Endometrial microvascular endothelial cells (primary cell): ENCODE results near the gene CMTM5. TPM values are rescaled to one million over a fixed set of nuclear protein-coding genes. Genes with fewer than 3 reads are reported as not detected.
"Not testable (repeated sequence)": the region's sequence is repeated elsewhere in the genome, so short reads cannot be mapped to it uniquely, and the experiment has no call there.

Experiments used
- in situ Hi-C: cut with HindIII; loops from 2 replicates; pipeline ENCODE4 v1.10.0; 2017; ENCODE audit warnings: low sequenced_read_pairs, low pct_unique_long_range_greater_than_20kb; ENCODE audit errors: inconsistent ontology term
- total RNA-seq: library from RNA; depleted of rRNA; stranded (reverse); fragments of >200 nt; gene quantifications from one replicate; pipeline ENCODE4 v1.2.3, GENCODE V29; 2015; ENCODE audit errors: inconsistent ontology term

Gene CMTM5
- total RNA-seq, 1 donor from 2014 or later = not detected

DNA sequence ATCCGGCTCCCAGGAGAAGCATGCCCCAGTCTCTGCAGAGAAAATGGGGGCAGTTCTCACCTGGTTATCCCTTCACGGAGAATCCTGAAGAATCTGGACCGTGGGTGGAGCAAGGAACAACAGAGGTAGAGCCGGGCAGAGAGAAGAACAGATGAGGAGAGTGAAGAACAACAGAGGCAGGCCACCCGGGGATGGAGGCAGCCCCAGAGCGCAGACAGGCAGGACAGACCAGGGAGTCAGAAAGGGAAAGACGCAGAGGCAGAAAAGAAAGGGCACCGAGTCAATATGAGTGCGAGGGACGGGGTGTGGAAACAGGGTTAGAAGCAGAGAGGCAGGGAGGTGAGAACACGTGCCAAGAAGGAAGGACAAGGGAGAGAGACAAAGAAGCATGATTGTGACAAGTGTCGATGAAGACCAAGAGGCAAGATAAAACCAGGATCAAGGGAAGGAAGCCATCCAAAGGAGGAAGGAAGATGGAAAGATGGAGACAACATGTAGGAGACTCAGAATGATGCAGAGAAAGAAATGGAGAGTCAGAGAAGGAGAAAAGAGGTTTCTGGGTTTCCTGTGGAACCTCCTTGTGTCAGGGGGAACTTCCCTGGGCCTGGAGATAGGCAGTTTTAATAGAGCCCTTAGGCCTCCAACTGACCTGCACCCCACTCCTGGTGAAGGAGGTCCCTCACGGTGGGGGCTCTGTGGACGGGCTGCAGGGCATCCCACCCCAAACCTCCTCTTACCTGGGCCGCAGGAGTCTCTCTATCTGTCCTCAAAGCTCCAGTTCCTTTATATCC is 30.9 kb downstream of the CMTM5 start, which contains the start of gene MYH6:
TSS of gene MYH6 (minus strand) at position 758 of the 791 bp plus-strand sequence. CDS start 1,050 bp downstream, outside the sequence.
- in situ Hi-C loops = no loop called here

DNA sequence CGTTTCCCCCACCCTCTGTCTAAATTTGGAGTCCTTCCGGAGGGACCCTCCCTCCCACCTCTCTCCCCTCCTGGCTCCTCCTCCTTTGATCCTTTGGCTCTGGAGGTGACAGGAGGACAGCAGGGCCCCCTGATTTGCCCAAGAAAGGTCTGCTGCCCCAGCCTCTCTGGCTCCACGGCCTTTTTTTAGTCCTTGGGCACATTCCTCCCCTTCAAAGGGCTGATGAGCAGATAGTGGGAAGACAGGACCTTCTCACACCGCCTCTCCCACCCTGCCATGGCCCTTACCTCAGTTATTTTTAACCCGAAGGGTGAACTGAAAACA is 31.4 kb downstream of the CMTM5 start:
- in situ Hi-C loops = no loop called here

DNA sequence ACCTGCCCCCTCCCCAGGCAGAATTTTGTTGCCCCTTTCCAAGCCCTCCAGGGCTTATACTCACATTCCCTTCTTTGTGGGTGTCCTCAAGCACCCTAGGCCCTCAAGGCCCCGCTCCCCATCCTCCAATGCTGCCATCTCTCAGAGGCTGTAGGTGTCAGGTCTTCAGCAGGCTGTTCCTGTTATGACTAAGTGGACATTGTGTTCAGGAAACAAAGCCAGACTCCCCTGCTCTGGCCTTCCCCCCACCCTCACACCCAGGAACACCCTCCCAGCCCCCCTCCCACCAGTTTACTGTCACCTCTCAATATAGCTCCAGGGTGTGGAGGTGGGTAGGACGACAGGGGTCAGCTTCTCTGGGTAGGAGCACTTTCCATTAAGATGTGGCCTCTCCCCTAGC is 32.6 kb downstream of the CMTM5 start:
- in situ Hi-C loops = no loop called here

DNA sequence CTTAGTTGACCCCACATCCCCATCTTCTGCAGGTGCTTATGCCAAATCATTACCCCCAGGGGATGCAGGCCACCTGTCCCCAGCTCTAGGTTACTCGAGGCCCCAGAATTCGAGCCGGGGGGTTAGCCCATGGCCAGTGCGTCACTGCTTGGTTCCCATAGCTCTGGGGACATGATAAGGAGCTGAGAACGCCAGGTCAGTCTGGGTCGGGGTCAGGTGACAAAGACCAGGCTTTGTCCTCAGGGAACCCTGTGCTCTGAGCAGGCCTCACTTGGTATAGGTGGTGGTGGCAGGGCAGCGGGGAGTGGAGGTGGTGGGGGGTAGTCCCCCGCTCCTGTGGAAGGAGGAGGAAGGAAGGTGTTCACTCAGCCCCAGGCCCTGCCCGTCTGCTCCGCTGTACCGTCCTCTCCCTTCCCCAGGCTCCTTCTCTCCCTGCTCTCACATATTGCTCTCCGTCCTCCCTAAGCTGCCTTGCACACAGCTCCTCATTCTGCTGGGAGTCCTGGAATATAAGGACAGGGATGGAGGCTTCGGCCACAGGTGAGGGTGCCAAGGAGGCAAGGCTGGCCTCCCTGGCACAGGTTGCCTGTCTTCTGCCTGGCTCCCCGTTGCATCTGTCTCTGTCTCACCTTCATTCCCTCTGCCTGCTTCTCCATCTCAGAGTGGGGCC is 33.3 kb downstream of the CMTM5 start:
- in situ Hi-C loops = no loop called here

DNA sequence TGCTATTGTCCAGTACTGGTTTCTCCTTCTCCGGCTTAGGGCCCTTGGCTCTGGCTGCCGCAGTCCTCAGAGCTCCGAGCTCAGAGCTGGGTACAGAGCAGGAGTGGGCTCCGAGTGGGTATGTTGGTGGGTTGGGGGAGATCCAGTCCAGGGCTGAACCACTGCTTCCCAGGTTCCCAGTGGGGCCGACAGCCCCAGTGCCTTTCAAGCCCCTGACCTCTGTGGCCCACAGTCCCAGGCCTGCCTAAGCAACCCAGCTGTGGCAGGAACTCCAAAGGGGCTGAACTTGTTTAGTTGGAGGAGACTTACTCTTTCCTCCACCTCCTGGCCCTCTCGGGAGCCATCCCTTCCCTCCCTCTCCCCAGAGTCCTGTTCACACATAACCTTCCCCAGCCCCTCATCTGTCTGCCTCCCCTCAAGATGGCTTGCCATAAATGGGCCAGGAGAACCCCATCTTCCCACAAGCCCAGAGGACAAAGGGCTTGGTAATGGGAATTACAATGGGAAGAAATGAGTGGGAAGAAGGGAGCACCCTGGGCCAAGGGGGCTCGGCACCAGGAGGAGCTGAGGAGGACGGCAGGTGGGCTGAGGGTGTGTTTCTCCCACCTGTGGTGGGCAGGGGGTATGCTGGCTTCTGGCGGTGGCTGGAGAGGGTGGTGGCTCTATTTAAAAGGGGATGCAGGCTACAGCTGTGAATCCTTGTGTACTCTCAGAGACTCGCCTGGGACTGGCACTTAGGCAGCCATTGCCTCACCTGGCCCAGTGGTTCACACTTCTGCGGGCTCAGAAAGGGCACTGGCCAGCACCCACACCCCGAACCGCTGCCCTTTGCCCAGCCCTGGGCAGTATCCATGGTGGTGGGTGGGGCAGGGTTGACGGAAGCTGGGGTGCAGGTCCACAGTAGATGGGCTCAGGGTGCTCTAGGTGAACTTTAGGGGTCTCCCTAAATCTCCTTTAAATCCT is 35.0 kb downstream of the CMTM5 start:
- in situ Hi-C loops = no loop called here

DNA sequence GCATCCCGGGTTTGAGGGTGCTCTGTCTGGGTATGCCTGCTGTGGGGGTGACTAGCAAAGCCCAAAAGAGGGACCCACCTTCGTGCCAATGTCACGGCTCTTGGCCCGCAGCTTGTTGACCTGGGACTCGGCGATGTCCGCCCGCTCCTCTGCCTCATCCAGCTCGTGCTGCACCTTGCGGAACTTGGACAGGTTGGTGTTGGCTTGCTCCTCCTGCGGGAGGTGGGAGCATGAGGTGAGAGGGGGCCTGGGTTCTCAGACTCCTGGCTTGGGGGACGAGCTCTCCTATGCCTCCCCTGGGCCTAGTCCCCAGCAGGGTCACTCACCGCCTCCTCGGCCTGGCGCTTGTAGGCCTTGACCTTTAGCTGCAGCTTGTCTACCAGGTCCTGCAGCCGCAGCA is 36.8 kb downstream of the CMTM5 start:
- in situ Hi-C loops = no loop called here

DNA sequence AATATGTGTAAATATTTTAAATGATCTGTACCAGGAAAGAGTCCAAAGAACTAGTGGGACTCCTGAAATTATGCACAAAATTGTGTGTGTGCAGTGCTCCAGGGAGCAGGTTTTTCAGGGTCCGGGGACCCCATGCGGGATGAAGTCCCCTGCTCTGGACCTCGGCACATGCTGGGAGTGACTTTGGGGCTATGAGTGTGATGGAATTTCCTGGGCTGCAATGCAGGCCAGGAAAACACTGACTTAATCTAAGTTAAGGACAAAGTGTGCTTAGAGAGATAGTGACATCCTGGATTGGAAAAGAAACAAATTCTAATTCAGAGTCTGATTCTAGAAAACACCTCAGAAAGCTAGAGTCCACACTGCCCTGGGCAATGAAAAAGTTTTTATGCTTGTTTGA is 37.4 kb downstream of the CMTM5 start:
- in situ Hi-C loops = no loop called here

DNA sequence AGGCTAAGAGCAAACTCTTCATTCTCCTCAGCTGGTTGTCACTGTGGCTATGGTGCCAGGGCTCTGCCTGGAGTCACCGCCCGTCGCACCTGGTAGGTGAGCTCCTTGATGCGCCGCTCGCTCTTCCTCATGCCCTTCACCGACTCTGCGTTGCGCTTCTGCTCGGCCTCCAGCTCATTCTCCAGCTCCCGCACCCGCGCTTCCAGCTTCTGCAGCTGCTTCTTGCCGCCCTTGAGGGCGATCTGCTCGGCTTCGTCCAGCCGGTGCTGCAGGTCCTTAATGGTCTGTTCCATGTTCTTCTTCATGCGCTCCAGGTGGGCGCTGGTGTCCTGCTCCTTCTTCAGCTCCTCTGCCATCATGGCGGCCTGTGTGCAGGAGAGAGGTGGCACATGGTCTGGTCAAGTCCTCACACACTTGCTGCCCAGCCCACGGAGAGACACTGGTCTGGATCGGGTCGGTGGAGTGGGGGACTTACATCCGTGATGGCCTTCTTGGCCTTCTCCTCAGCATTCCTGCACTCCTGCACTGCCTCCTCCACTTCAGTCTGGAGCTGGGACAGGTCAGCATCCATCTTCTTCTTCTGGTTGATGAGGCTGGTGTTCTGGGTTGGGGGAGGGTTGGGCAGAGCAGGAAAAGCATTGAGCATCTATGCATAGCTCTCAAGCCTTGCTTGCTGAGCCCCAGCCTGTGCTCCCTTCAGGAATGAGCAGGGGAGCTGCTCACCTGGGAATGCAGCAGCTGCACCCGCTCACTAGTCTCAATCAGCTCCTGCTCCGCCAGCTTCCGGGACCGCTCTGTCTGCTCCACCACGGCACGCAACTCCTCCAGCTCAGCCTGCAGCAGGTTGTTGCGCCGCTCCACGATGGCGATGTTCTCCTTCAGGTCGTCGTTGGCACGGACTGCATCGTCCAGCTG is 38.3 kb downstream of the CMTM5 start:
- in situ Hi-C loops = no loop called here

DNA sequence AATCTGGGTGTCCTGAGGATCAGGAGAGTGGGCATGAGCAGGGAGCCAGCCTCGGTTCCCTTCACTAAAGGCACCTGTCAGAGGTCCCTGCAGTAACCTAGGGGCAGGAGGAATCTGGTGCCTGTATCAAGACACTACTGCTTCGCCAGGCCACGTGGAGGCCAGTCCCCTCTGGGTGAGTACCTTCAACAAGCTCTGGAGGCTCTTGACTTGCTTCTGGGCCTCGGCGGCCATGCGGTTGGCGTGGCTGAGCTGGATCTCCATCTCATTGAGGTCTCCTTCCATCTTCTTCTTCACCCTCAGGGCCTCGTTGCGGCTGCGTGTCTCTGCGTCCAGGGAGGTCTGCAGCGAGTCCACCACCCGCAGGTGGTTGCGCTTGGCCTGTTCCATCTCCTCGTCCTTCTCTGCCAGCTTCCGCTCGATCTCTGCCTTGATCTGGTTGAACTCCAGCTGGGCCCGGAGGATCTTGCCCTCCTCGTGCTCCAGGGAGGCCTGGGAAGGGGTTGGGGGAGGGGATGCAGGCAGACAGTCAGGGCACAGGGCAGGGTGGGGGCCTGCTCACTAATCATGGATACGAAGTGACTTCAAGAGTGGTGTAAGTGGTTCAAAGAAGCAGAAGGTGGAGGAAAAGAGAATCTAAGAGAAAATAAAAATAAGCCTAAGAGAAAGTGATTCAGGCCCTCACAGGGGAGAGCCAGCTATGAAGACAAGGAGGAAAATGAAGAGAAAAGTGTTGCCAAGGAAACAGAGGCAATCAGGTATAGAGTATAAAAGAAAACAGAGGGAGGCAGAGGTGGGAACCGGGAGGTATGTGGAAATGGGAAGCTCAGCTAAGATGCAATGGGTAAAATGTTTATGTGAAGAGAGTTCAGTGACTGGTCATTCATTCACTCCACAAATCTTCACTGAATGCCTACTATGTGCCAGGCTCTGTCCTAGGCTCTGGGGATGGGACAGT is 39.3 kb downstream of the CMTM5 start:
- in situ Hi-C loops = no loop called here

DNA sequence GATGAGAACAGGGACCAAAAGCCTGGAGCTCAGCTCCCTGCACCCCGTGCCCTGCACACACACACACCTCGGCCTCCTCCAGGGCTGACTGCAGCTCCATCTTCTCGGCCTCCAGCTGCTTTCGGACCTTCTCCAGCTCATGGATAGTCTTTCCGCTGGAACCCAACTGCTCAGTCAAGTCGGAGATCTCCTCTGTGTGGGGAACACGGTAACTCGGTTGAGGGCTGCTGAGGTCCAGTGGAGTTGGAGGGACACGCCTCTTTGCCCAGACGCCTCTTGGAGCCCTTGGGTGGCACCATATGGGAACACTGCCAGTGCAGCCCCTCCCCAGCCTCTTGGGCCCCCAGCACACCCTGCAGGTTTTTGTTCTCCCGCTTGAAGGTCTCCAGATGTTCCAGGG is 40.0 kb downstream of the CMTM5 start:
- in situ Hi-C loops = no loop called here

DNA sequence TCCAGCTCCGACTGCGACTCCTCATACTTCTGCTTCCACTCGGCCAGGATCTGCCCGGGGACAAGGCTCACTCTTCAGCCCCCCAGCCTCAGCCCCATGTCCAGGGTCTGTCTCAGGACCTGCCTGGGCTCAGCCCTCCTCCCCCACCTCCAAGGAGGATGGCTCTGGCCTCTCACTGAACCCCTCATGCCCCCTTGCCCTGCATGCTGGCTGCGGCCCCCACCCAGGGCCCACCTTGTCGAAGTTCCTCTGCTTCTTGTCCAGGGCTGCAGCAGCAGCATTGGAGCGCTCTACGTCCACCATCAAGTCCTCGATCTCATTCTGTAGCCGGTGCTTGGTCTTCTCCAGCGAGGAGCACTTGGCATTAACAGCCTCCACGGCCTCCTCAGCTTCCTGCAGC is 40.4 kb downstream of the CMTM5 start:
- in situ Hi-C loops = not testable (repeated sequence)

DNA sequence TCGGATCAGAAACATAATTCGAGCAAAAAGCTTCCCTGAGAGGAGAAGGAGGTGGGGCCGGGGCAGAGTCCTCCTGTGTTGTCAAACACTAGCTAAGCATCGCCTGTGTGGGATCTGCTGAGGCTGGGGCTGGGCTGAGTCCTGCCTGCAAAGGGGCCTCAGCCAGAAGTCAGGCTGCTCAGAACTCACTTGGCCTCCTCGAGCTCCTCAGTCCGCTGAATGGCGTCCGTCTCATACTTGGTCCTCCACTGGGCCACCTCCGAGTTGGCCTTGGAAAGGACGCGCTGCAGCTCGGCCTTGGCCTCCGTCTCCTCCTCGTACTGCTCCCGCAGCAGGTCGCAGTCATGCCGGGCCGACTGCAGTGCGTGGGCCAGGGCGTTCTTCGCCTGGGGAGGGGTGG is 41.2 kb downstream of the CMTM5 start:
- in situ Hi-C loops = no loop called here

DNA sequence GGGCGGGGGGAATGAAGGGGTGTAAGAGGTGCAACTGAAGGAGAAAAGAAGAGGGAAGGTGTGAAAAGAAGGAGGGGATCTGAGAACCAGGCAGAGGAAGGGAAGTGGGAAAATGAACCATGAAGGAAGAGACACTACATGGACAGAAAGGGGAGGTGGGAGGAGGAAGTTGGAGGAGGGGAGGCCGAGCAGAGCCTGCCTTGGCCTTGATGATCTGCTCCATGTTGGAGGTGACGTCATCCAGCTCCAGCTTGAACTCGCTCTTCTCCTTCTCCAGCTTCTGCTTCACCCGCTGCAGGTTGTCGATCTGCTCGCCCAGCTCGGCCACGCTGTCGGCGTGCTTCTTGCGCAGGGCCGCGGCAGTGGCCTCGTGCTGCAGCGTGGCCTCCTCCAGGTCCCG is 42.8 kb downstream of the CMTM5 start:
- in situ Hi-C loops = not testable (repeated sequence)

DNA sequence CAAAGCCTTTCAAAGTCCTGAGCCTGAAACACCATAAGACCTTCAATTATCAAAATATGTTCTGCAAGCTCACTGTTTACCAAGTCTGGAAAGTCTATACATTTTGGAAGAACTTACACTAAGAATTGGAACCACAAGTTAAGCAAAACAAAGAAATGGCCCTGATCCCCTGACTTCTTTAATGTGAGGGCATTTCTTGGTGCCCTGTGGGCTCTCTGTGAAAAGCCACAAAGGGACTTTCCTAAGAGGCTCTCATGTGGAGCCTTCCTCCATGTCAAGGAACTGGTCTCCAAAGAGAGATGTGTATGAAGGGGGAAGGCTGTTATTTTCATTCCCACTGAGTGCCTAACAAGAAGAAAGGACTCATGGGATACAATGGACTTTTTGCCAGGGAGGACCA is 44.7 kb downstream of the CMTM5 start:
- in situ Hi-C loops = no loop called here

DNA sequence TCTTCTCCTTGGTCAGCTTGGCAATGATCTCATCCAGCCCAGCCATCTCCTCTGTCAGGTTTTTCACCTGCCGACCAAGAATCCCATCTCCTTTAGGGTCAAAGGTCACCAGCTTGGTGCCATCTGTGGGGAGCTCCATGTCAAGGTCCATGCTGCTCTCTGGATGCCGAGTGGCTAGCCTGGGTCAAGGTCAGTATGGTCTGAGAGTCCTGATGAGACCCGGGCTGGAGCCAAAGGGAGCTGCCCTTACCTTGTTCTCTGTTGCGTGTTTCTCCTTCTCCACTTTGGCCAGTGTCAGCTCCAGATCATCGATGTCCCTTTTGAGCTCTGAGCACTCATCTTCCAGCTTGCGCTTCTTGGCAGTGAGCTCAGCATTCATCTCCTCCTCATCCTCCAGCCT is 46.8 kb downstream of the CMTM5 start:
- in situ Hi-C loops = no loop called here

DNA sequence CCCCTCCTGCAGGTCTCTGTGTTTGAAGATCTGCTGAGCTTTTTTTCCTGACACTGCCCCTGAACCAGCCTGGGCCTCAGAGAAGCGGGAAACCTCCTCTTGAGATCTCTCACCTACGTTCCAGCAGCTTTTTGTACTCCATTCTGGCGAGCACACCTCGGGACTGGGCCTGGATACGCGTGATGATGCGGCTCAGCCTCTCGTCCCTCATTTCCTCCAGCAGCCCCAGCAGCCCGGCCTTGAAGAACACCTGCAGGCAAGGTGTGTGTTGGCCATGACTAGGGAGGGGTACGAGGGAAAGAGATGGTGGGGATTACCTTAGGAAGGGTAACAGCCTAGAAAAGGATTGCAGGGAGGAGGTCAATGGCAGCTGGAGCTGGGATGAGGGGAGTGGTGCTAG is 48.3 kb downstream of the CMTM5 start:
- in situ Hi-C loops = no loop called here

DNA sequence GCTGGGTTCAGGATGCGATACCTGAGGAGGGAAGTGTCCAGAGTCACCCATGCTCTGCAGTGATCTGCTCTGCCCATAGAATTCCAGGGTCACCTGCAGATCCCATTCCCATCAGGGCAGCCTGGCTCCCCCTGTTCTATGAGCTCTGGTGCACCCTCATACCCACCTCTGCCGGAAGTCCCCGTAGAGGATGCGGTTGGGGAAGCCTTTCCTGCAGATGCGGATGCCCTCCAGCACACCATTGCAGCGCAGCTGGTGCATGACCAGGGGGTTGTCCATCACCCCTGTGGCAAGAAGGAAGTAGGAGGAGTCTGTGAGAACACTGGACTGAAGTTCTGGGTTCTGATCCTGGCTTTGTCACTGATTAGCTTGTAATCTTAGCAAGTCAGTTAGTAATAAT is 49.0 kb downstream of the CMTM5 start:
- in situ Hi-C loops = not testable (repeated sequence)
